Measurements from ENCODE around the gene TRPM7.
"Not testable (repeated sequence)": the region's sequence is repeated elsewhere in the genome, so short reads cannot be mapped to it uniquely, and the experiment has no call there.

TRPM7 gene

GRCh38 chr15:50669611-50670010 lies 17.0 kb downstream of the TRPM7 start:
- DNase-seq: no peak

GRCh38 chr15:50665938-50666337 lies 20.7 kb downstream of the TRPM7 start:
- no peak for DNase-seq

GRCh38 chr15:50655555-50655954 lies 31.0 kb downstream of the TRPM7 start:
- DNase-seq: no peak

GRCh38 chr15:50653156-50653743 lies 33.3 kb downstream of the TRPM7 start:
- no peak for DNase-seq

GRCh38 chr15:50652671-50653070 lies 33.9 kb downstream of the TRPM7 start:
- no peak for DNase-seq

GRCh38 chr15:50641318-50641717 lies 45.3 kb downstream of the TRPM7 start:
- no peak for DNase-seq

- DNase-seq: no peak
Observed at GRCh38 chr15:50636146-50636545, 50.5 kb downstream of the TRPM7 start.

- DNase-seq: no peak
Observed at GRCh38 chr15:50633653-50634052, 52.9 kb downstream of the TRPM7 start.

GRCh38 chr15:50628421-50628820 lies 58.2 kb downstream of the TRPM7 start:
- DNase-seq: no peak

- no peak for DNase-seq
Observed at GRCh38 chr15:50627351-50628055, 59.1 kb downstream of the TRPM7 start.

GRCh38 chr15:50624616-50625168 lies 61.9 kb downstream of the TRPM7 start:
- no peak for DNase-seq

- DNase-seq: not testable (repeated sequence)
Observed at GRCh38 chr15:50622361-50622943, 64.1 kb downstream of the TRPM7 start.

- not testable (repeated sequence) for DNase-seq
Observed at GRCh38 chr15:50616960-50617359, 69.6 kb downstream of the TRPM7 start.

- not testable (repeated sequence) for DNase-seq
Observed at GRCh38 chr15:50616554-50616953, 70.0 kb downstream of the TRPM7 start.

GRCh38 chr15:50613600-50613999 lies 73.0 kb downstream of the TRPM7 start:
- no peak for DNase-seq

GRCh38 chr15:50607129-50607528 lies 79.5 kb downstream of the TRPM7 start:
- no peak for DNase-seq

- no peak for DNase-seq
Observed at GRCh38 chr15:50605462-50605861, 81.1 kb downstream of the TRPM7 start.

GRCh38 chr15:50602028-50602427 lies 84.6 kb downstream of the TRPM7 start:
- DNase-seq: not testable (repeated sequence)

- DNase-seq: no peak
Observed at GRCh38 chr15:50594311-50594710, 92.3 kb downstream of the TRPM7 start.

- no peak for DNase-seq
Observed at GRCh38 chr15:50593761-50594160, 92.8 kb downstream of the TRPM7 start.

GRCh38 chr15:50590288-50590687 lies 96.3 kb downstream of the TRPM7 start:
- DNase-seq: no peak

GRCh38 chr15:50577492-50577891 lies 109.1 kb downstream of the TRPM7 start:
- DNase-seq: no peak

GRCh38 chr15:50576166-50576565 lies 110.4 kb downstream of the TRPM7 start:
- DNase-seq: no peak

GRCh38 chr15:50573842-50574241 lies 112.8 kb downstream of the TRPM7 start:
- not testable (repeated sequence) for DNase-seq
